HepG2 (cell line): Measurements from ENCODE around the gene TNS1. TPM values are rescaled to one million over a fixed set of nuclear protein-coding genes. Genes with fewer than 3 reads are reported as not detected.

Source experiments
- ATAC-seq: fragments of 200-7000 bp; cut with Tn5 transposase; 3 replicates; pipeline ENCODE4 v1.9.1; 2020; ENCODE audit warnings: mild to moderate bottlenecking, moderate library complexity
- BruUV-seq: library from RNA; stranded (reverse); fragments of 400-500 nt; replicated peaks from 2 replicates; lab custom pipeline; 2021; lab: Mats Ljungman, UMichigan
- CTCF ChIA-PET: fragments of 300-600 bp; formaldehyde crosslinking; extraction: SDS; loops from one replicate; lab custom pipeline; 2021; ENCODE audit warnings: low total read pairs, inconsistent platforms, low intra/inter-chr PET ratio; lab: Yijun Ruan, JAX
- POLR2A ChIA-PET: fragments of 350-600 bp; sonication (Branson Sonifier 250); formaldehyde crosslinking; loops from one replicate; lab custom pipeline; 2020; ENCODE audit warnings: antibody characterized with exemption, inconsistent platforms; lab: Yijun Ruan, JAX
- DNase-seq: peaks from one replicate; pipeline ENCODE4 v3.0.0-alpha.2; 2015; ENCODE audit warnings: low spot score
- FAIRE-seq: peaks from 3 replicates; lab custom pipeline; 2011; peaks lifted over from hg19 to GRCh38; lab: Jason Lieb, UNC
- H2AFZ ChIP-seq: one replicate; pipeline ENCODE4 v1.6.1; 2011; ENCODE audit warnings: low read length, inconsistent platforms
- H3K27ac ChIP-seq: fragments of 300-600 bp; 3 replicates; pipeline ENCODE4 v1.8.0; 2011; ENCODE audit warnings: mixed run types, mild to moderate bottlenecking, mixed read lengths, low read length, inconsistent platforms; ENCODE audit not compliant: insufficient read depth; ENCODE audit errors: extremely low read length
- H3K27me3 ChIP-seq, 2 experiments: fragments of 200-600 bp in 1 of 2; 2 replicates in 1 of 2; 3 replicates in 1 of 2; pipeline versions ENCODE4 v1.6.0 to v1.8.0; 2011; ENCODE audit warnings: low read length in 2 of 2, mild to moderate bottlenecking in 2 of 2, moderate library complexity in 2 of 2, inconsistent platforms in 1 of 2; ENCODE audit not compliant: insufficient read depth in 2 of 2, control insufficient read depth in 1 of 2
- H3K36me3 ChIP-seq, 2 experiments: fragments of 200-600 bp in 1 of 2; replicated peaks in 1 of 2; 2 replicates in 1 of 2; 3 replicates in 1 of 2; pipeline versions ENCODE4 v1.5.1 to v1.8.0; 2011; ENCODE audit warnings: low read length in 2 of 2, inconsistent platforms in 1 of 2; ENCODE audit not compliant: insufficient read depth in 2 of 2, control insufficient read depth in 1 of 2
- H3K4me1 ChIP-seq: 2 replicates; pipeline ENCODE4 v1.5.1; 2012; ENCODE audit warnings: low read length, inconsistent platforms; ENCODE audit not compliant: insufficient read depth
- H3K4me2 ChIP-seq: 2 replicates; pipeline ENCODE4 v1.6.0; 2011; ENCODE audit warnings: low read depth, low read length, inconsistent platforms
- H3K4me3 ChIP-seq, 3 experiments: fragments of 200-600 bp in 1 of 3; sonication (generic), shearing (Covaris generic) in 1 of 3; replicated peaks in 1 of 3; 2 replicates each; pipeline ENCODE4 v1.5.1; 2011 to 2016; ENCODE audit warnings: low read length in 3 of 3, inconsistent platforms in 2 of 3, low read depth in 2 of 3, mild to moderate bottlenecking in 2 of 3, control low read depth in 1 of 3, mixed read lengths in 1 of 3; ENCODE audit not compliant: insufficient read depth in 1 of 3
- H3K79me2 ChIP-seq: one replicate; pipeline ENCODE4 v1.6.1; 2011; ENCODE audit warnings: low read length, inconsistent platforms; ENCODE audit not compliant: insufficient read depth
- H3K9ac ChIP-seq: 2 replicates; pipeline ENCODE4 v1.6.0; 2011; ENCODE audit warnings: mild to moderate bottlenecking, low read depth, low read length, inconsistent platforms; ENCODE audit not compliant: insufficient read depth
- H3K9me3 ChIP-seq: 2 replicates; pipeline ENCODE4 v1.5.1; 2012; ENCODE audit warnings: mild to moderate bottlenecking, low read length
- H4K20me1 ChIP-seq: 2 replicates; pipeline ENCODE4 v1.6.0; 2011; ENCODE audit warnings: inconsistent platforms, mild to moderate bottlenecking, low read length, moderate library complexity; ENCODE audit not compliant: insufficient read depth
- DPF2 ChIP-seq: sonication (generic); formaldehyde crosslinking; IDR thresholded peaks from 2 replicates; pipeline ENCODE4 v1.4.0; 2020; ENCODE audit warnings: mild to moderate bottlenecking, low read depth, missing genetic modification reagents, borderline replicate concordance
- ESRRA ChIP-seq: sonication (generic); formaldehyde crosslinking; IDR thresholded peaks from 2 replicates; pipeline ENCODE4 v1.5.1; 2020; ENCODE audit warnings: mild to moderate bottlenecking, low read depth, missing genetic modification reagents
- HNRNPUL1 ChIP-seq: fragments of 200-400 bp; formaldehyde crosslinking; IDR thresholded peaks from 2 replicates; pipeline ENCODE4 v1.6.1; 2017; ENCODE audit warnings: low read depth, mild to moderate bottlenecking, low read length, moderate library complexity
- KDM1A ChIP-seq: IDR thresholded peaks from 2 replicates; pipeline ENCODE4 v1.6.1; 2016; ENCODE audit warnings: missing compliant biosample characterization
- KLF15 ChIP-seq: sonication (generic); formaldehyde crosslinking; IDR thresholded peaks from 2 replicates; pipeline ENCODE4 v1.8.1; 2023; ENCODE audit warnings: borderline replicate concordance, mild to moderate bottlenecking, inconsistent platforms, missing genetic modification reagents, mixed read lengths
- NR2F2 ChIP-seq: IDR thresholded peaks from 2 replicates; pipeline ENCODE4 v1.6.1; 2012; ENCODE audit warnings: low read depth, inconsistent platforms, borderline replicate concordance
- PAWR ChIP-seq: sonication (generic); formaldehyde crosslinking; IDR thresholded peaks from 2 replicates; pipeline ENCODE4 v1.4.0; 2020; ENCODE audit warnings: missing genetic modification reagents, mild to moderate bottlenecking, borderline replicate concordance
- POLR2AphosphoS5 ChIP-seq: IDR thresholded peaks from 2 replicates; pipeline ENCODE4 v1.6.1; 2012; ENCODE audit warnings: low read depth, low read length
- ZNF232 ChIP-seq: sonication (generic); formaldehyde crosslinking; IDR thresholded peaks from 2 replicates; pipeline ENCODE4 v1.4.0; 2020; ENCODE audit warnings: missing genetic modification reagents, borderline replicate concordance
- ZNF296 ChIP-seq: sonication (generic); formaldehyde crosslinking; conservative IDR thresholded peaks from 2 replicates; pipeline ENCODE4 v1.5.0; 2020; ENCODE audit warnings: mild to moderate bottlenecking, missing genetic modification reagents
- ZNF781 ChIP-seq: sonication (generic); formaldehyde crosslinking; IDR thresholded peaks from 2 replicates; pipeline ENCODE4 v1.5.1; 2020; ENCODE audit warnings: borderline replicate concordance, mild to moderate bottlenecking, missing genetic modification reagents; ENCODE audit errors: not compliant biosample characterization
- ZSCAN22 ChIP-seq: sonication (generic); formaldehyde crosslinking; IDR thresholded peaks from 2 replicates; pipeline ENCODE4 v1.4.0; 2020; ENCODE audit warnings: mild to moderate bottlenecking, missing genetic modification reagents
- WGBS: methylation state at CpG from one replicate; pipeline ENCODE4 v1.1.6; 2017; ENCODE audit warnings: low lambda C conversion rate; 5-methylcytosine and 5-hydroxymethylcytosine counted together
- in situ Hi-C: cut with HindIII; loops from 2 replicates; pipeline ENCODE4 v1.10.0; 2017; ENCODE audit warnings: low pct_unique_long_range_greater_than_20kb; ENCODE audit not compliant: extremely low pct_ligation_motif_present
- intact Hi-C: fragments of 100-400 bp; cut with micrococcal nuclease; formaldehyde crosslinking; loops from one replicate; pipeline ENCODE4 v1.10.0; 2022; ENCODE audit not compliant: unreplicated experiment
- polyA plus RNA-seq, 8 experiments: library from polyadenylated mRNA; depleted of rRNA in 3 of 8; stranded (reverse) in 7 of 8; unstranded in 1 of 8; fragments of >200 nt; fragmentation: Illumina TruSeq in 4 of 8; extraction: Trizol in 4 of 8; gene quantifications; 2 replicates each; pipeline versions ENCODE4 v1.2.1 to v1.2.3, GENCODE V29; 2011 to 2016; ENCODE audit warnings: low read depth in 4 of 8, missing spikeins in 1 of 8, mixed read lengths in 1 of 8; ENCODE audit not compliant: insufficient read depth in 1 of 8
- total RNA-seq, 5 experiments: library from RNA; depleted of rRNA; stranded (reverse); fragments of >200 nt; fragmentation: Illumina TruSeq; extraction: Trizol; gene quantifications; 2 replicates each; pipeline ENCODE4 v1.2.3, GENCODE V29; 2016; ENCODE audit warnings: low read depth in 1 of 5
- TF ChIP-seq, protein P1 (sequence below): sonication (generic); formaldehyde crosslinking; IDR thresholded peaks from 2 replicates; pipeline ENCODE4 v1.4.0; 2020; ENCODE audit warnings: missing genetic modification reagents
- TF ChIP-seq, protein P2 (sequence below): sonication (generic); formaldehyde crosslinking; IDR thresholded peaks from 2 replicates; pipeline ENCODE4 v1.5.0; 2020; ENCODE audit warnings: missing genetic modification reagents
- TF ChIP-seq, protein P3 (sequence below): sonication (generic); formaldehyde crosslinking; IDR thresholded peaks from 2 replicates; pipeline ENCODE4 v1.5.0; 2020; ENCODE audit warnings: mild to moderate bottlenecking, missing genetic modification reagents

TNS1 gene
- total and polyA plus RNA-seq, 2 of the 13 experiments (the other 11 are each of a cell fraction or from before 2014, with no cell fraction given), result 1.9 to 118 TPM

DNA sequence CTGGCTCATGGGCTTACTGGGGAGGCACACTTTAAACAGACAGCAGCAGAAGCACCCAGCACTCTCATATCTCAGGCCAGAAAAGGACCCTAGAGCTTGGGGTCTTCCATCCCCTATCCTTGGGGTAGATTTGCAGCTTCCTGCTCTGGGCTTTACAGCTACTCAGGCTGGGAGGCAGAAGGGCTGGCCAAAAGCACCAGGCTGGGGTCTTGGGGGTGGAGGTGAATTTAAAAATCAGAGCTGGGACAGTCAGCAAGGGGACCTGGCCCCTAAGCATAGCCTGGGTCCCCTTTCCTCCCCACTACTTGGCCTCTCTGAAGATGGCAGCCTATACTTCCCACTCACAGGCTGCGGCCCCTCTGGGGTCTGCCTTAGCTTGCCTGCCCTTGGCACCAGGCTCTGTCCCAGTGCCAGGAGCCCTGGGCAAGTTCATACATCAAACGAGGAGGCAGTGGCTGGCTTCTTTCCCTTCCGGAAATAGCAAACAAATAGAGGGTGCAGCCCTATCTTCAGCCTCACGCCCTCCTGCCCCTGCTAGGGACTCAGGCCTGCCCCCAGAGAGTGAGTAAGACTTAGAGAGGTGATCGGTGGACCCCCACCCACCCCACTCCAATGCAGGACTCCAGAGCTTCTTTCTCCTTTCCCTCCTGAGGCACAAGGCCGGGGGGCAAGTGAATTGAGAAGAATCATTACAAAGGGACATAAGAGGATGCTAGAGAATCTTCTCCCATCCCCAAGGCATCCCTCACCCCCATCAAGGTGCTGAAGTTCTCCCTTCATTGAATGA is 26.0 kb upstream of the TNS1 start:
- in situ Hi-C loops (no loop called here), intact Hi-C loops (no loop called here)
- Histone ChIP-seq H3K4me1 (no peaks in the 10 kb centered on the region), H2AFZ (no peak overlapping the region), H3K79me2 (no peaks in the 10 kb centered on the region), H3K27ac (no peak overlapping the region), H4K20me1 (no peaks in the 10 kb centered on the region), H3K4me3 (no peak overlapping the region), H3K4me2 (no peak overlapping the region), H3K27me3 (peaks cover 9 to 74% of the 10 kb centered on the region in 2 experiments), H3K9me3 (no peaks in the 10 kb centered on the region), H3K36me3 (no peaks in the 10 kb centered on the region), H3K9ac (no peak overlapping the region)
- ATAC-seq, result no peak
- ChIA-PET CTCF (no interaction called here), POLR2A (no interaction called here)
- BruUV-seq, result no TSS peak
- WGBS, result 0% methylated on average over 6 of the region's 6 CpGs
- no peak for DNase-seq
- no peak for FAIRE-seq
- no peak for TF ChIP-seq ESRRA (CRISPR knock-in tag)
- no peak for TF ChIP-seq PAWR
- no peak for TF ChIP-seq ZNF296 (CRISPR knock-in tag)
- TF ChIP-seq, protein P1, sequence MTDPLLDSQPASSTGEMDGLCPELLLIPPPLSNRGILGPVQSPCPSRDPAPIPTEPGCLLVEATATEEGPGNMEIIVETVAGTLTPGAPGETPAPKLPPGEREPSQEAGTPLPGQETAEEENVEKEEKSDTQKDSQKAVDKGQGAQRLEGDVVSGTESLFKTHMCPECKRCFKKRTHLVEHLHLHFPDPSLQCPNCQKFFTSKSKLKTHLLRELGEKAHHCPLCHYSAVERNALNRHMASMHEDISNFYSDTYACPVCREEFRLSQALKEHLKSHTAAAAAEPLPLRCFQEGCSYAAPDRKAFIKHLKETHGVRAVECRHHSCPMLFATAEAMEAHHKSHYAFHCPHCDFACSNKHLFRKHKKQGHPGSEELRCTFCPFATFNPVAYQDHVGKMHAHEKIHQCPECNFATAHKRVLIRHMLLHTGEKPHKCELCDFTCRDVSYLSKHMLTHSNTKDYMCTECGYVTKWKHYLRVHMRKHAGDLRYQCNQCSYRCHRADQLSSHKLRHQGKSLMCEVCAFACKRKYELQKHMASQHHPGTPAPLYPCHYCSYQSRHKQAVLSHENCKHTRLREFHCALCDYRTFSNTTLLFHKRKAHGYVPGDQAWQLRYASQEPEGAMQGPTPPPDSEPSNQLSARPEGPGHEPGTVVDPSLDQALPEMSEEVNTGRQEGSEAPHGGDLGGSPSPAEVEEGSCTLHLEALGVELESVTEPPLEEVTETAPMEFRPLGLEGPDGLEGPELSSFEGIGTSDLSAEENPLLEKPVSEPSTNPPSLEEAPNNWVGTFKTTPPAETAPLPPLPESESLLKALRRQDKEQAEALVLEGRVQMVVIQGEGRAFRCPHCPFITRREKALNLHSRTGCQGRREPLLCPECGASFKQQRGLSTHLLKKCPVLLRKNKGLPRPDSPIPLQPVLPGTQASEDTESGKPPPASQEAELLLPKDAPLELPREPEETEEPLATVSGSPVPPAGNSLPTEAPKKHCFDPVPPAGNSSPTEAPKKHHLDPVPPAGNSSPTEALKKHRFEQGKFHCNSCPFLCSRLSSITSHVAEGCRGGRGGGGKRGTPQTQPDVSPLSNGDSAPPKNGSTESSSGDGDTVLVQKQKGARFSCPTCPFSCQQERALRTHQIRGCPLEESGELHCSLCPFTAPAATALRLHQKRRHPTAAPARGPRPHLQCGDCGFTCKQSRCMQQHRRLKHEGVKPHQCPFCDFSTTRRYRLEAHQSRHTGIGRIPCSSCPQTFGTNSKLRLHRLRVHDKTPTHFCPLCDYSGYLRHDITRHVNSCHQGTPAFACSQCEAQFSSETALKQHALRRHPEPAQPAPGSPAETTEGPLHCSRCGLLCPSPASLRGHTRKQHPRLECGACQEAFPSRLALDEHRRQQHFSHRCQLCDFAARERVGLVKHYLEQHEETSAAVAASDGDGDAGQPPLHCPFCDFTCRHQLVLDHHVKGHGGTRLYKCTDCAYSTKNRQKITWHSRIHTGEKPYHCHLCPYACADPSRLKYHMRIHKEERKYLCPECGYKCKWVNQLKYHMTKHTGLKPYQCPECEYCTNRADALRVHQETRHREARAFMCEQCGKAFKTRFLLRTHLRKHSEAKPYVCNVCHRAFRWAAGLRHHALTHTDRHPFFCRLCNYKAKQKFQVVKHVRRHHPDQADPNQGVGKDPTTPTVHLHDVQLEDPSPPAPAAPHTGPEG, result no peak
- TF ChIP-seq POLR2AphosphoS5, result no peak
- no peak for TF ChIP-seq KDM1A (CRISPR knock-in tag)
- no peak for TF ChIP-seq ZNF781
- TF ChIP-seq KLF15, result no peak
- TF ChIP-seq, protein P2, sequence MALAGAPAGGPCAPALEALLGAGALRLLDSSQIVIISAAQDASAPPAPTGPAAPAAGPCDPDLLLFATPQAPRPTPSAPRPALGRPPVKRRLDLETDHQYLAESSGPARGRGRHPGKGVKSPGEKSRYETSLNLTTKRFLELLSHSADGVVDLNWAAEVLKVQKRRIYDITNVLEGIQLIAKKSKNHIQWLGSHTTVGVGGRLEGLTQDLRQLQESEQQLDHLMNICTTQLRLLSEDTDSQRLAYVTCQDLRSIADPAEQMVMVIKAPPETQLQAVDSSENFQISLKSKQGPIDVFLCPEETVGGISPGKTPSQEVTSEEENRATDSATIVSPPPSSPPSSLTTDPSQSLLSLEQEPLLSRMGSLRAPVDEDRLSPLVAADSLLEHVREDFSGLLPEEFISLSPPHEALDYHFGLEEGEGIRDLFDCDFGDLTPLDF (CRISPR knock-in tag), result no peak
- no peak for TF ChIP-seq ZSCAN22
- no peak for TF ChIP-seq ZNF232 (CRISPR knock-in tag)
- TF ChIP-seq DPF2 (CRISPR knock-in tag), result no peak
- TF ChIP-seq NR2F2, result no peak
- TF ChIP-seq, protein P3, sequence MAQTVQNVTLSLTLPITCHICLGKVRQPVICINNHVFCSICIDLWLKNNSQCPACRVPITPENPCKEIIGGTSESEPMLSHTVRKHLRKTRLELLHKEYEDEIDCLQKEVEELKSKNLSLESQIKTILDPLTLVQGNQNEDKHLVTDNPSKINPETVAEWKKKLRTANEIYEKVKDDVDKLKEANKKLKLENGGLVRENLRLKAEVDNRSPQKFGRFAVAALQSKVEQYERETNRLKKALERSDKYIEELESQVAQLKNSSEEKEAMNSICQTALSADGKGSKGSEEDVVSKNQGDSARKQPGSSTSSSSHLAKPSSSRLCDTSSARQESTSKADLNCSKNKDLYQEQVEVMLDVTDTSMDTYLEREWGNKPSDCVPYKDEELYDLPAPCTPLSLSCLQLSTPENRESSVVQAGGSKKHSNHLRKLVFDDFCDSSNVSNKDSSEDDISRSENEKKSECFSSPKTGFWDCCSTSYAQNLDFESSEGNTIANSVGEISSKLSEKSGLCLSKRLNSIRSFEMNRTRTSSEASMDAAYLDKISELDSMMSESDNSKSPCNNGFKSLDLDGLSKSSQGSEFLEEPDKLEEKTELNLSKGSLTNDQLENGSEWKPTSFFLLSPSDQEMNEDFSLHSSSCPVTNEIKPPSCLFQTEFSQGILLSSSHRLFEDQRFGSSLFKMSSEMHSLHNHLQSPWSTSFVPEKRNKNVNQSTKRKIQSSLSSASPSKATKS (CRISPR knock-in tag), result no peak
- TF ChIP-seq HNRNPUL1, result no peak
